SK-N-SH (cell line): ENCODE measurements around the gene SUPT4H1.

Experiments
- CTCF ChIP-seq: fragments of 200-600 bp; sonication (generic); IDR thresholded peaks from 2 replicates; pipeline ENCODE4 v1.6.1; 2017; ENCODE audit warnings: antibody characterized with exemption, mild to moderate bottlenecking, moderate library complexity
- EZH2phosphoT487 ChIP-seq: fragments of 200-600 bp; sonication (generic); IDR thresholded peaks from 2 replicates; pipeline ENCODE4 v1.6.1; 2017; ENCODE audit warnings: low read depth, mixed run types, mild to moderate bottlenecking, antibody characterized with exemption, moderate library complexity, borderline replicate concordance
- MAX ChIP-seq: IDR thresholded peaks from 2 replicates; pipeline ENCODE4 v1.4.0; 2012; ENCODE audit warnings: low read depth
- POLR2AphosphoS5 ChIP-seq: IDR thresholded peaks from 2 replicates; pipeline ENCODE4 v1.6.1; 2012; ENCODE audit warnings: low read depth, low read length
- RAD21 ChIP-seq: IDR thresholded peaks from 2 replicates; pipeline ENCODE4 v1.6.1; 2012; ENCODE audit warnings: mild to moderate bottlenecking, low read length
- RFX5 ChIP-seq: IDR thresholded peaks from 2 replicates; pipeline ENCODE4 v1.6.1; 2012; ENCODE audit warnings: mild to moderate bottlenecking, improper control_type of control experiment, low read length
- RXRA ChIP-seq: IDR thresholded peaks from 2 replicates; pipeline ENCODE4 v1.4.0; 2012; ENCODE audit warnings: low read depth, mild to moderate bottlenecking, borderline replicate concordance
- YY1 ChIP-seq: IDR thresholded peaks from 2 replicates; pipeline ENCODE4 v1.4.0; 2012; ENCODE audit warnings: low read depth, mild to moderate bottlenecking

GRCh38 chr17:58328195-58329034 lies 23.6 kb downstream of the SUPT4H1 start, which contains the start of gene TSPOAP1:
- TF ChIP-seq RFX5, result no peak
- no peak for TF ChIP-seq RXRA
- TF ChIP-seq EZH2phosphoT487, result no peak
- TF ChIP-seq POLR2AphosphoS5, result no peak
- TF ChIP-seq YY1, result no peak
- TF ChIP-seq RAD21, result no peak
- no peak for TF ChIP-seq MAX
- no peak for TF ChIP-seq CTCF
